ENCODE measurements around the gene MOCOS.

Gene MOCOS

DNA sequence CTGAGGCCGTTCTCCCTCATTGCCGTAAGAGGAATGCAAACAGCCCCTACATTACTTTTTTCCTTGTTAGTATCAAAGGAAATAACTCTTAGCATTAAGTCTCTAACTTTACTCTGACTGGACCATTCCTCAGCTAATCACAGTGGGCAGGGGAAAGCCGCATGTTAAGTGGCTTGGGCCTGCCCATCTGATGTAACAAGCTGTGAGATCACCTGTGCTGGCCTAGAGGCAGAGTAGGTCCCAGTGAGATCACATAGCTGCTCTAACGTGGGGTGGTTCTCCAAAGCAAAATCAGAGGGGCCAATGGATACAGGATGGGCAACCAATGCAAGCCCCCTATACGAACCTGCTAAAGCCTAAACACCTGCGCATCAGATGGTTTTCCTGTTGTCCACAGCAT, 5.9 kb upstream of the MOCOS start:
- TF ChIP-seq, protein P1, sequence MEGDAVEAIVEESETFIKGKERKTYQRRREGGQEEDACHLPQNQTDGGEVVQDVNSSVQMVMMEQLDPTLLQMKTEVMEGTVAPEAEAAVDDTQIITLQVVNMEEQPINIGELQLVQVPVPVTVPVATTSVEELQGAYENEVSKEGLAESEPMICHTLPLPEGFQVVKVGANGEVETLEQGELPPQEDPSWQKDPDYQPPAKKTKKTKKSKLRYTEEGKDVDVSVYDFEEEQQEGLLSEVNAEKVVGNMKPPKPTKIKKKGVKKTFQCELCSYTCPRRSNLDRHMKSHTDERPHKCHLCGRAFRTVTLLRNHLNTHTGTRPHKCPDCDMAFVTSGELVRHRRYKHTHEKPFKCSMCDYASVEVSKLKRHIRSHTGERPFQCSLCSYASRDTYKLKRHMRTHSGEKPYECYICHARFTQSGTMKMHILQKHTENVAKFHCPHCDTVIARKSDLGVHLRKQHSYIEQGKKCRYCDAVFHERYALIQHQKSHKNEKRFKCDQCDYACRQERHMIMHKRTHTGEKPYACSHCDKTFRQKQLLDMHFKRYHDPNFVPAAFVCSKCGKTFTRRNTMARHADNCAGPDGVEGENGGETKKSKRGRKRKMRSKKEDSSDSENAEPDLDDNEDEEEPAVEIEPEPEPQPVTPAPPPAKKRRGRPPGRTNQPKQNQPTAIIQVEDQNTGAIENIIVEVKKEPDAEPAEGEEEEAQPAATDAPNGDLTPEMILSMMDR (IDR thresholded peaks at IDR 0.05) = no peak

DNA sequence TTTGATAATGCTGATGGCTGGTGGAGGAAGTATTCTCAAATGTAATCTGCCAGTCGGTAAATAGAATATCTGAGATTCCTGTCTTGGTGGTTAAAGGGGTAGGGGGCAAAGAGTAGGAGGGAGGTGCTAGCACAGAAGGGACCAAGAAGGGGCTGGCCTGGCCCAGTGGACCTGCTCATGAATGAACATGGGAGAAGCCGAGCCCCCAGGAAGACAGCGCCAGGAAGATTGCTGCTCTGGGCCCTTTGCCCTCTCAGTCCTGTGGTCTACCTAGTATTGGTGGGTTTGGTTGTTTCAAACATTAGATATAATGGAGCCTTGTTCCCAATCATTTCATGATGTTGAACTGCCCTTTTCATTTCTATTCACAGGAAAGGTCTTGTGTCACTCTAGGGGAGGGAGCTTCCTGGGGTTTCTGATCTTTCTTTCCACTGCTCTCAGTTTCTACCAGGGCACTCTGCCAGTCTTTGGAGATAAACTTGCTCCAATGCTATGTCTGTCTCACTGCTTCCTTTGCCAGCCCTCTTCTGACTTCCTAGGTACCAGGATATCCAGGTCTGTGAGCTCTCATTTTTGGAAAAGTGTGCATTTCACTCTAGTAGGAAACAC, 5.3 kb upstream of the MOCOS start:
- TF ChIP-seq, protein P1 (IDR thresholded peaks at IDR 0.05) = no peak

DNA sequence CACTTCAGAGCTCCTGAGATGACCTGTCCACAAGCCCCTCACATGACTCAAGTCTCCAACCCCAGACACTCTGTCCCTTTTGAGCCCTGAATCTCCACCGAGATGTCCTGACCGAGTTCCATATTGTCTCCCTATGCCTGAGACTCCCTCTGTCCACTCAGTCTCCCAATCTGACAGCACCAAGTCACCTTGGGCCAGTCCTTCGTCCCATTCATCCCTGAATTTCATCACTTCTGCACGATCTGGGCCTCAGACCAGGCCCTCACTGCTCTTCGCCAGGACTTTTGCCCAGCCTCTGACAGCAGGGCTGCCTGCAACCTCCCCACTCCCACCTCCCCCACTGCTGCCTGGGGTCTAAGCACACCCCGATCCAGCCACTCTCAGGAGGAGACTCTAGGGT, 4.3 kb upstream of the MOCOS start:
- TF ChIP-seq, protein P1 (IDR thresholded peaks at IDR 0.05) = no peak

DNA sequence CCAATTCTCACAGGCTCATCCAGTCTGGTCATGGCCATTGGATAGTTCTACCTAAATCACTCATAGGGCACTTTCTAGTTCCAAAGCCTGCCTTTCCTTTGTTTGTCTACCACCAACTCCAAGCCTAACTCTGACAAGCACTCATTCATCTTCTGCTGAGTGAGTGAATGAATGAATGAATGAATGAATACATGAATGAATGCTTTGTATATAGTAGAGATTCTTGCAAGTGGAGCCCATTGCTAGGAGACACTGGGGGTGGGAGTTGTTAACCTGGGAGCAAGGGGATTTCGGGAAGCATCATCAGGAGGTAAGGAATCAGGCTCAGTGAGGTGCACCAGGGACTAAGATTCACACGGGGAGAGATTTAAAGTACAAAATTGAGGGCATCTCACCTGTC, 3.3 kb upstream of the MOCOS start:
- TF ChIP-seq, protein P1 (IDR thresholded peaks at IDR 0.05) = no peak

DNA sequence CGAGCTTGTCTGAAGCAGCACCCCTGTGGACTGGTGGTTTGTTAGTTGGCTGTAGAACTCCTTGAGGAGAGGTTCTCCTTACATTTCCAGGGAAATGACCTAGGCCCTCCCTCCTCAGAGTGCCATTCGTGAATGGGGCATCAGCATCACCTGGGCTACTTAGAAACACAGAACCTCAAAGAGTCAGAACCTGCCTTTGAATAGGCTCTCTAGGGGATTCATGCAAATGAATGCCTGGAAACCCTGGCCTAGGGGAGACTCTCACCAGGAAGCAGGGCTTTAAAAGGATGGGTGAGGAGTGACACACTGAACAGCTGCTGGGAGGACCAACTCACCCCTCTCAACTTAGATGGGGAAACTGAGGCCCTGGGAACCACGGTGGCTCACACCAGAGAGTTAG, 2.1 kb upstream of the MOCOS start:
- TF ChIP-seq, protein P1 (IDR thresholded peaks at IDR 0.05) = no peak

DNA sequence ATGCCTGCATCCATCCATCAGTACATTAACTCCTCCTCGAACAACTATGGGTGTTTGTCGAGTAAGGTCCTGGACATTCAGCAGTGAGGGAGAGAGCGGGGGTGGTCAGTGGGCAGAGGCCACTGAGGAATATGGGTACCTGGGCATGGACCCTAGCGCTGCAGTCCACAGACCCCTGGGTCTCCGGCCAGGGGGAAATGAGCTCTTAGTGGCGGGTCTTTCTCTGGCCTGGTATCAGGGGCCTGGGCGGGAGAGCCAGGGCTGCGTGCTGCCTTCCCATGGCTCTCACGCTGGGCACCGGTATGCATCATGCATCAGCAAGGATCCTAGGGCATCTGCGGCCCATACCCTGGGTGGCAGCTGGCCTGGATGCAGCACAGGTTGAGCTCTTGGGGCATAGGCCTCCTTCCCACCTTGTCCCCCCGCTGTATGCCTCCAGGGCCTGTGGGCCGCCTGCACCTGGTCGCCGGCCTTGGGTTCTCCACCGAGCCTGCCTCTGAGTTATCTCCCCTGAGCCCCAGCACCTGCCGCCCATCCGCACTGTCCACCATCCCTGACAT, 1.3 kb upstream of the MOCOS start:
- TF ChIP-seq, protein P1 (IDR thresholded peaks at IDR 0.05) = no peak

DNA sequence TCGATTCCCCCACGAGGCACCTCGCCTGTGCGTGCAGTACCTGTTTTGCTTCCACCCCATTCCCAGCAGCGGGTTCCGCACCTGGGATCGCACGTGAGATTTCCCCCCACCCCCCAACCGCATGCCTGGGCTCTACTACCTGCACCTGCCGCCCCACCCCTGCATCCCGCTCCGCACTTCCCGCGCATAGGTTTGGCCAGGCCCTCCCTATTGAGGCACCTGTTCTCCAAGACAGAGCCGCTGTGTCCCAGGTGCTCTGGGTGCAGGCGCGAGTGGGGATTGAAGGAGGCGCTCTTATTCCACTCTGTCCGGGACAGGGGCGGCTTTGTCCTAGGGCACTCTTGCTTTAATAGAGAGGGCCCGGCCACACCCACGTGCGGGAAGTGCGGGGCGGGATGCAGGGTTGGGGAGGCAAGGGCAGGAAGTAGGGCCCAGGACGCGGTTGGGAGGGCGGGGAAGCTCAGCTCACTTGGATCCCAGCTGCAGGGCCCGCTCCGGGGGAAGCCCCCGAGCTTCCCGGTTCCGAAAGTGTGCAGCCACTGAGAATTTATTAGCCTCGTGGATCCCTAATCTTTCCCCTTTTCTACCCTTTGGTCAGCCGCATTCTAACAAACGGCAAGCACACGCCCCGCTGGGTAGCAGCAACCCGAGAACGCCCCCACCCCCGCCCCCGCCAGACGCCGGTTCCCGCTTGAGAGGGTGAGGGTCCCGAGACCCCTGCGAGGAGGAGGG, 670 bp upstream of the MOCOS start:
- TF ChIP-seq, protein P1 (IDR thresholded peaks at IDR 0.05) = no peak
